Adrenal gland (tissue), 12 donors: Measurements from ENCODE around the gene PAQR4. TPM values are rescaled to one million over a fixed set of nuclear protein-coding genes. Genes with fewer than 3 reads are reported as not detected.

Experiments
- DNase-seq, 7 donors: peaks; one replicate each; pipeline ENCODE4 v3.0.0-alpha.2; 2019 to 2020
- H3K27ac ChIP-seq, 5 donors: fragments of 200-600 bp; sonication (generic) in 4 of 5; 1 replicate in 3 of 5; 2 replicates in 2 of 5; pipeline versions ENCODE4 v1.5.1 to v1.8.0; 2016 to 2020; ENCODE audit warnings: mild to moderate bottlenecking in 1 of 5
- H3K27me3 ChIP-seq: fragments of 200-600 bp; 2 replicates; pipeline ENCODE4 v1.8.0; 2021
- H3K36me3 ChIP-seq, 2 donors: fragments of 200-600 bp; replicated peaks in 1 of 2; 1 replicate in 1 of 2; 2 replicates in 1 of 2; pipeline versions ENCODE4 v1.5.1 to v1.8.0; 2018 to 2022
- H3K4me1 ChIP-seq, 2 donors: fragments of 200-600 bp; replicated peaks in 1 of 2; 1 replicate in 1 of 2; 2 replicates in 1 of 2; pipeline versions ENCODE4 v1.5.1 to v1.8.0; 2018 to 2021
- H3K4me3 ChIP-seq, 4 donors: fragments of 200-600 bp; sonication (generic) in 3 of 4; one replicate each; pipeline ENCODE4 v1.5.1; 2016 to 2018
- H3K9me3 ChIP-seq, 3 donors: fragments of 200-600 bp; sonication (generic) in 1 of 3; replicated peaks in 1 of 3; 1 replicate in 2 of 3; 2 replicates in 1 of 3; pipeline versions ENCODE4 v1.5.1 to v1.8.0; 2016 to 2021
- POLR2A ChIP-seq, 2 donors: fragments of 450-650 bp; IDR thresholded peaks; one replicate each; pipeline ENCODE4 v1.6.1; 2017; ENCODE audit warnings: antibody characterized with exemption in 2 of 2, mild to moderate bottlenecking in 2 of 2, moderate library complexity in 1 of 2
- WGBS, 4 donors: extraction: QIAGEN DNeasy Blood & Tissue Kit in 2 of 4; methylation state at CpG; one replicate each; pipeline versions ENCODE4 v1.1.5 to v1.1.7; 2013 to 2017; 5-methylcytosine and 5-hydroxymethylcytosine counted together
- intact Hi-C, 2 donors: fragments of 100-400 bp; cut with DNase I; formaldehyde crosslinking; loops; one replicate each; pipeline versions ENCODE4 v1.14.1 to v1.15.0; 2022 to 2023
- polyA plus RNA-seq, 3 donors: library from polyadenylated mRNA; stranded (reverse); fragments of 200-250 nt in 2 of 3; fragments of 350-450 nt in 1 of 3; fragmentation: Illumina TruSeq in 1 of 3; extraction: RNeasy Lipid Tissue Mini Kit (QIAGEN cat#74804) in 1 of 3; gene quantifications; one replicate each; pipeline ENCODE4 v1.2.3, GENCODE V29; 2013 to 2014
- total RNA-seq, 9 donors: library from RNA; depleted of rRNA in 4 of 9; stranded (reverse); fragments of >200 nt in 4 of 9; fragments of 120-200 nt in 1 of 9; fragmentation: NEBNext Ultra II Directional in 1 of 9; extraction: Animal tissue kit (Norgen Biotek cat#: 25700) in 1 of 9; gene quantifications; one replicate each; pipeline versions ENCODE4 v1.1.0 to v1.2.4, GENCODE V29; 2013 to 2023
- TF ChIP-seq, protein P1 (sequence below), 6 experiments: fragments of 450-650 bp in 4 of 6; fragments of 200-600 bp in 2 of 6; sonication (generic) in 1 of 6; IDR thresholded peaks; 1 replicate in 5 of 6; 2 replicates in 1 of 6; pipeline versions ENCODE4 v1.5.1 to v1.8.0; 2016 to 2021; ENCODE audit warnings: antibody characterized with exemption in 6 of 6, mild to moderate bottlenecking in 2 of 6, moderate library complexity in 1 of 6
- donor health status: healthy with polysubstance abuse.
- donor health status: Bipolar disorder and iron deficiency.
- donor health status: DM: yes; HTN: yes; CAD: no.
- donor health status: DM: no; HTN: no; CAD: no.
- donor health status: DM: no; HTN: no; CAD: no.
- donor health status: DM: yes; HTN: yes; CAD: no.

Gene PAQR4
- total and polyA plus RNA-seq, 12 donors = 4.1 to 17.0 (median 12.1) TPM

DNA sequence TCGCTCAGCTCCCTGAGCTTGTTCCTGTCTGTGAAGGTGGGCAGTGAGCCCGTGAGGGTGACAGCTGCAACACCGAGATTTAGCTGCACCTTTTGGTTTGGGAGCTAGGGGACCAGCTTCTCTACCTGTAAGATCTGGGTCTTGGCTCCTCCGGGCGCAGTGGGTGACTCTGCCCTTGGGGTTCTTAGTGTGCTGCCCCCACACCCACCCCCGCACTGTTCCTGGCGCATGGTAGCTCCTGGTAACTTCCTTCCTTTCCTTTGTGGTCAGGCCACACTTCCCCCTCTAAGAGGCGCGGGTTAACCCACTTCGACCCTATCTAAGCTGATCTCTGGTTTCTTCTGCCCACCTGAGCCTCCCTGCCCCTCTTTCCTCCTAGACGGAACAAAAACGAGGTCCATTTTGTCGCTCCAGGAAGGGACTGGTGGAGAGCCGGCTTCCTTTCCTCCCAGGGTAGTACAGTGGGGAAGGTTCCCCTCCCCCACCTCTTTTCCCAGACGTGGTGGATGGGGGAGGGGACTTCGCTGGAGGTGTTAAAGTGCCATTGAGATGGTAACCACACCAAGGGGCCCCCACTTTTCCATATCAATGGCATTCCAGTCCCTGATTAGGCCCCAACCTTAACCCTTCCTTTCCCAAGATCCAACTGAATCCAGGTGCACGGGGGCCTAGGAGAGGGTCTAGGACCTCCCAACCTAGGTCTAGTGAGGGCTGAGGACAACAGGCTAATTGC, 39.0 kb downstream of the PAQR4 start:
- H3K27me3 ChIP-seq = peaks cover 12% of the 10 kb centered on the region
- no peak for TF ChIP-seq POLR2A (IDR thresholded peaks at IDR 0.05)
- TF ChIP-seq, protein P1, sequence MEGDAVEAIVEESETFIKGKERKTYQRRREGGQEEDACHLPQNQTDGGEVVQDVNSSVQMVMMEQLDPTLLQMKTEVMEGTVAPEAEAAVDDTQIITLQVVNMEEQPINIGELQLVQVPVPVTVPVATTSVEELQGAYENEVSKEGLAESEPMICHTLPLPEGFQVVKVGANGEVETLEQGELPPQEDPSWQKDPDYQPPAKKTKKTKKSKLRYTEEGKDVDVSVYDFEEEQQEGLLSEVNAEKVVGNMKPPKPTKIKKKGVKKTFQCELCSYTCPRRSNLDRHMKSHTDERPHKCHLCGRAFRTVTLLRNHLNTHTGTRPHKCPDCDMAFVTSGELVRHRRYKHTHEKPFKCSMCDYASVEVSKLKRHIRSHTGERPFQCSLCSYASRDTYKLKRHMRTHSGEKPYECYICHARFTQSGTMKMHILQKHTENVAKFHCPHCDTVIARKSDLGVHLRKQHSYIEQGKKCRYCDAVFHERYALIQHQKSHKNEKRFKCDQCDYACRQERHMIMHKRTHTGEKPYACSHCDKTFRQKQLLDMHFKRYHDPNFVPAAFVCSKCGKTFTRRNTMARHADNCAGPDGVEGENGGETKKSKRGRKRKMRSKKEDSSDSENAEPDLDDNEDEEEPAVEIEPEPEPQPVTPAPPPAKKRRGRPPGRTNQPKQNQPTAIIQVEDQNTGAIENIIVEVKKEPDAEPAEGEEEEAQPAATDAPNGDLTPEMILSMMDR (IDR thresholded peaks at IDR 0.05) = no peak
- no peaks in the 10 kb centered on the region for H3K9me3 ChIP-seq
- no peak overlapping the region for H3K4me3 ChIP-seq
- intact Hi-C loops = no loop called here
- no peaks in the 10 kb centered on the region for H3K36me3 ChIP-seq
- peaks cover 0 to 4% of the 10 kb centered on the region in 2 donors for H3K4me1 ChIP-seq
- H3K27ac ChIP-seq = no peak overlapping the region
- no peak for DNase-seq
- WGBS, 4 donors = 18 to 23% (median 19%) methylated on average over 15 to 17 of the region's 17 CpGs

DNA sequence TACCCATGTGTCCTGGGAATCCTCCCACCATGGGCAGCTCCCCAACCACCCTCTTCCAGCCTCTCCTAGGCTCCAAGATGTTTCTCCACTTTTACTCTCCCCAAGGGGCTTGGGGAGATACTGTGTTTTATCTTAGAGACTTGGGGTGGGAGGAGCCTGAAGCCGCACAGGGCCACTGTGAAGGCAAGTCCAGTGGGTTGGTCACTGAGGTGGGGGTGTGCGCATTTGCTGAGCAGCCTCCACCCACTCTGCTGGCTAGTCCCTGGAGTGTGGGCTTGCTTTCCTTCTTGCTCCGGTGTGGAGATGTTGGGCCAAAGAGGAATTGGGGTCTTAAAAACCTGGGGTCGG, 39.5 kb downstream of the PAQR4 start:
- no peak for TF ChIP-seq POLR2A (IDR thresholded peaks at IDR 0.05)
- TF ChIP-seq, protein P1 (IDR thresholded peaks at IDR 0.05) = no peak
- Histone ChIP-seq H3K9me3 (no peaks in the 10 kb centered on the region), H3K27ac (no peak overlapping the region), H3K4me3 (no peak overlapping the region), H3K4me1 (peaks cover 0 to 4% of the 10 kb centered on the region in 2 donors), H3K36me3 (no peaks in the 10 kb centered on the region), H3K27me3 (peaks cover 12% of the 10 kb centered on the region)
- 32 to 53% (median 39%) methylated on average over 4 of the region's 4 CpGs for WGBS, 4 donors
- no peak for DNase-seq
- intact Hi-C loops = no loop called here

- WGBS, 4 donors = 41 to 56% (median 52%) methylated on average over 12 to 21 of the region's 21 CpGs
- TF ChIP-seq, protein P1 (IDR thresholded peaks at IDR 0.05) = no peak
- no peak for TF ChIP-seq POLR2A (IDR thresholded peaks at IDR 0.05)
- no peak for DNase-seq
- intact Hi-C loops = no loop called here
- peaks cover 0 to 3% of the 10 kb centered on the region in 2 donors for H3K4me1 ChIP-seq
- no peaks in the 10 kb centered on the region for H3K9me3 ChIP-seq
- no peaks in the 10 kb centered on the region for H3K36me3 ChIP-seq
- no peak overlapping the region for H3K4me3 ChIP-seq
- peaks cover 12% of the 10 kb centered on the region for H3K27me3 ChIP-seq
- no peak overlapping the region for H3K27ac ChIP-seq
These were observed 40.6 kb downstream of the PAQR4 start for GRCh38 chr16:3009568-3010390.

DNA sequence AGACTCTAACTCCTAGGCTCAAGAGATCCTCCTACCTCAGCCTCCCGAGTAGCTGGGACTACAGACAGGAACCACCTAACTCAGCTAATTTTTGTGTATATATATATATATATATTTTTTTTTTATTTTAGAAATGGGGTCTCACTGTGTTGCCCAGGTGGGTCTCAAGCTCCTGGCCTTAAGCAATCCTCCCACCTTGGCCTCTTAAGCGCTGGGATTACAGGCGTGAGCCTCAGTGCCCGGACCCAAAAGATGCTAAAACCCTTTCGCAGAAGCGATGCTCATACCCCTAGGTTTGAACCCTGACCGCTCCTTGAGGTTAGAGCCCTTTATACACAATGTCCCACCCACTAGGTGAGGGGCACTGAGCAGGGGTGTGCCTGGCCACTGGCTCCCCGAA, 41.4 kb downstream of the PAQR4 start:
- Histone ChIP-seq H3K9me3 (no peaks in the 10 kb centered on the region), H3K4me3 (no peak overlapping the region), H3K27ac (no peak overlapping the region), H3K36me3 (no peaks in the 10 kb centered on the region), H3K27me3 (peaks cover 12% of the 10 kb centered on the region), H3K4me1 (no peaks in the 10 kb centered on the region)
- no peak for DNase-seq
- intact Hi-C loops = no loop called here
- no peak for TF ChIP-seq POLR2A (IDR thresholded peaks at IDR 0.05)
- TF ChIP-seq, protein P1 (IDR thresholded peaks at IDR 0.05) = no peak
- WGBS, 4 donors = 89 to 94% (median 90%) methylated on average over 5 to 8 of the region's 8 CpGs
